Small intestine (tissue), 16 donors: ENCODE data around the gene VAMP4. TPM values are rescaled to one million over a fixed set of nuclear protein-coding genes. Genes with fewer than 3 reads are reported as not detected.

Experiments used
- DNase-seq, 2 donors: peaks; one replicate each; pipeline versions ENCODE4 v3.0.0 to v3.0.0-alpha.2; 2013
- FAIRE-seq: peaks from 2 replicates; lab custom pipeline; 2012; peaks lifted over from hg19 to GRCh38; lab: Jason Lieb, UNC
- H3K27ac ChIP-seq, 3 donors: one replicate each; pipeline ENCODE4 v1.5.1; 2013; ENCODE audit warnings: low read length in 2 of 3, mild to moderate bottlenecking in 2 of 3, control low read depth in 1 of 3, inconsistent platforms in 1 of 3, low read depth in 1 of 3, moderate library complexity in 1 of 3
- H3K27me3 ChIP-seq, 3 donors: one replicate each; pipeline ENCODE4 v1.6.1; 2013; ENCODE audit warnings: low read length in 3 of 3, inconsistent platforms in 1 of 3; ENCODE audit not compliant: control insufficient read depth in 3 of 3, insufficient read depth in 3 of 3
- H3K36me3 ChIP-seq, 3 donors: one replicate each; pipeline ENCODE4 v1.6.1; 2013; ENCODE audit warnings: low read length in 3 of 3, inconsistent platforms in 1 of 3, low read depth in 1 of 3, mild to moderate bottlenecking in 1 of 3, moderate library complexity in 1 of 3; ENCODE audit not compliant: control insufficient read depth in 3 of 3, insufficient read depth in 2 of 3
- H3K4me1 ChIP-seq, 3 donors: one replicate each; pipeline ENCODE4 v1.6.1; 2013; ENCODE audit warnings: low read length in 2 of 3, inconsistent platforms in 1 of 3, low read depth in 1 of 3, mild to moderate bottlenecking in 1 of 3, moderate library complexity in 1 of 3; ENCODE audit not compliant: control insufficient read depth in 3 of 3, insufficient read depth in 2 of 3
- H3K4me3 ChIP-seq, 3 donors: one replicate each; pipeline ENCODE4 v1.5.1; 2013; ENCODE audit warnings: low read length in 3 of 3, control low read depth in 1 of 3, inconsistent platforms in 1 of 3, low read depth in 1 of 3, mild to moderate bottlenecking in 1 of 3, moderate library complexity in 1 of 3
- H3K9me3 ChIP-seq, 2 donors: one replicate each; pipeline ENCODE4 v1.6.1; 2013; ENCODE audit warnings: low read depth in 1 of 2, low read length in 1 of 2; ENCODE audit not compliant: control insufficient read depth in 2 of 2, insufficient read depth in 1 of 2
- WGBS, 3 donors: extraction: QIAGEN DNeasy Blood & Tissue Kit; methylation state at CpG; one replicate each; pipeline ENCODE4 v1.1.7; 2013; 5-methylcytosine and 5-hydroxymethylcytosine counted together
- long read RNA-seq, 10 donors: transcript quantifications; one replicate each; lab custom pipeline, GENCODE V29; 2026
- polyA plus RNA-seq, 4 donors: library from polyadenylated mRNA; stranded (reverse) in 3 of 4; unstranded in 1 of 4; fragments of 200-250 nt in 3 of 4; fragments of 120-200 nt in 1 of 4; gene quantifications; one replicate each; pipeline versions ENCODE4 v1.2.1 to v1.2.3, GENCODE V29; 2013
- donor health status: healthy with polysubstance abuse.
- donor health status: control.
- donor health status: control.
- donor health status: Bipolar disorder and iron deficiency.
- donor health status: healthy.

Gene VAMP4
- polyA plus RNA-seq, result 1 to 10 TPM; 5.2 to 9.7 (median 8.1) TPM
- long read RNA-seq, donor 1, result 0 reads
- long read RNA-seq, donor 2, full-length matches to known transcripts, result 1 of 1 reads
- long read RNA-seq, donor 2, partial matches to known transcripts, result 0 of 1 reads
- long read RNA-seq, donor 2, other reads (novel, unspliced or antisense), result 0 of 1 reads
- long read RNA-seq, donor 3, full-length matches to known transcripts, result 1 of 1 reads
- long read RNA-seq, donor 3, partial matches to known transcripts, result 0 of 1 reads
- long read RNA-seq, donor 3, other reads (novel, unspliced or antisense), result 0 of 1 reads
- long read RNA-seq, donor 4, result 0 reads
- long read RNA-seq, donor 5, partial matches to known transcripts, result 0 of 1 reads
- long read RNA-seq, donor 5, other reads (novel, unspliced or antisense), result 0 of 1 reads
- long read RNA-seq, donor 6, full-length matches to known transcripts, result 2 of 2 reads
- long read RNA-seq, donor 6, partial matches to known transcripts, result 0 of 2 reads
- long read RNA-seq, donor 6, other reads (novel, unspliced or antisense), result 0 of 2 reads
- long read RNA-seq, donor 7, result 0 reads
- long read RNA-seq, donor 8, result 0 reads
- long read RNA-seq, donor 9, full-length matches to known transcripts, result 3 of 3 reads
- long read RNA-seq, donor 9, partial matches to known transcripts, result 0 of 3 reads
- long read RNA-seq, donor 9, other reads (novel, unspliced or antisense), result 0 of 3 reads
- long read RNA-seq, donor 10, full-length matches to known transcripts, result 3 of 3 reads
- long read RNA-seq, donor 10, partial matches to known transcripts, result 0 of 3 reads
- long read RNA-seq, donor 10, other reads (novel, unspliced or antisense), result 0 of 3 reads

- 0% methylated on average over 56 to 57 of the region's 57 CpGs for WGBS, 3 donors
- DNase-seq (peak; percentile 84 to 96), FAIRE-seq (no peak)
- Histone ChIP-seq H3K9me3 (no peaks in the 10 kb centered on the region), H3K4me1 (peaks cover 0 to 12% (median 4%) of the 10 kb centered on the region in 3 donors), H3K27me3 (no peaks in the 10 kb centered on the region), H3K27ac (peak within 1 kb of the TSS; percentile 92 to 99 (median 97)), H3K36me3 (peaks cover 0 to 4% (median 2%) of the 10 kb centered on the region in 3 donors), H3K4me3 (peak within 1 kb of the TSS; percentile 80 to 97 (median 92))
Observed at GRCh38 chr1:171741872-171742576, at the start of gene VAMP4. VAMP4 (minus strand) TSS chr1:171742065; CDS start chr1:171738414, 3,651 bp downstream.

- Histone ChIP-seq H3K27ac (no peak overlapping the region), H3K4me3 (no peak overlapping the region), H3K9me3 (no peaks in the 10 kb centered on the region), H3K4me1 (no peaks in the 10 kb centered on the region), H3K27me3 (no peaks in the 10 kb centered on the region), H3K36me3 (peaks cover 40 to 54% (median 51%) of the 10 kb centered on the region in 3 donors)
- 92 to 98% (median 92%) methylated on average over 6 of the region's 6 CpGs for WGBS, 3 donors
- no peak for DNase-seq
- FAIRE-seq, result no peak
Observed at GRCh38 chr1:171790318-171790717, 48.5 kb upstream of the VAMP4 start.

- no peaks in the 10 kb centered on the region for H3K4me1 ChIP-seq
- peaks cover 32 to 55% (median 53%) of the 10 kb centered on the region in 3 donors for H3K36me3 ChIP-seq
- H3K27me3 ChIP-seq, result no peaks in the 10 kb centered on the region
- no peak overlapping the region for H3K4me3 ChIP-seq
- DNase-seq, result no peak
- WGBS, 3 donors, result 89 to 91% (median 91%) methylated on average over 5 of the region's 5 CpGs
- H3K9me3 ChIP-seq, result no peaks in the 10 kb centered on the region
- no peak for FAIRE-seq
- no peak overlapping the region for H3K27ac ChIP-seq
Observed at GRCh38 chr1:171788696-171789095, 46.8 kb upstream of the VAMP4 start.

- no peak overlapping the region for H3K4me3 ChIP-seq
- H3K9me3 ChIP-seq, result no peaks in the 10 kb centered on the region
- no peak overlapping the region for H3K27ac ChIP-seq
- H3K27me3 ChIP-seq, result no peaks in the 10 kb centered on the region
- H3K36me3 ChIP-seq, result peaks cover 27 to 57% (median 48%) of the 10 kb centered on the region in 3 donors
- FAIRE-seq (no peak), DNase-seq (no peak)
- H3K4me1 ChIP-seq, result peaks cover 0 to 2% (median 1%) of the 10 kb centered on the region in 3 donors
- 95 to 96% (median 96%) methylated on average over 15 of the region's 15 CpGs for WGBS, 3 donors
Observed at GRCh38 chr1:171787686-171788480, 46.0 kb upstream of the VAMP4 start.

GRCh38 chr1:171786534-171786933, 44.7 kb upstream of the VAMP4 start:
- Histone ChIP-seq H3K4me1 (peaks cover 0 to 6% (median 1%) of the 10 kb centered on the region in 3 donors), H3K27ac (no peak overlapping the region), H3K4me3 (no peak overlapping the region), H3K9me3 (no peaks in the 10 kb centered on the region), H3K36me3 (peaks cover 19 to 50% (median 40%) of the 10 kb centered on the region in 3 donors), H3K27me3 (no peaks in the 10 kb centered on the region)
- FAIRE-seq (no peak), DNase-seq (no peak)
- WGBS, 3 donors, result 94 to 98% (median 96%) methylated on average over 2 of the region's 2 CpGs

- H3K4me3 ChIP-seq, result no peak overlapping the region
- peaks cover 19 to 45% (median 36%) of the 10 kb centered on the region in 3 donors for H3K36me3 ChIP-seq
- FAIRE-seq (no peak), DNase-seq (no peak)
- H3K4me1 ChIP-seq, result peaks cover 0 to 6% (median 1%) of the 10 kb centered on the region in 3 donors
- H3K9me3 ChIP-seq, result no peaks in the 10 kb centered on the region
- H3K27me3 ChIP-seq, result no peaks in the 10 kb centered on the region
- H3K27ac ChIP-seq, result no peak overlapping the region
- 86 to 93% (median 90%) methylated on average over 9 of the region's 9 CpGs for WGBS, 3 donors
Observed at GRCh38 chr1:171785766-171786165, 43.9 kb upstream of the VAMP4 start.

- Histone ChIP-seq H3K4me3 (no peak overlapping the region), H3K27me3 (no peaks in the 10 kb centered on the region), H3K4me1 (peaks cover 0 to 6% (median 1%) of the 10 kb centered on the region in 3 donors), H3K9me3 (no peaks in the 10 kb centered on the region), H3K36me3 (peaks cover 12 to 38% (median 29%) of the 10 kb centered on the region in 3 donors), H3K27ac (no peak overlapping the region)
- DNase-seq (no peak), FAIRE-seq (no peak)
Observed at GRCh38 chr1:171784784-171785183, 42.9 kb upstream of the VAMP4 start.
